WI38 (cell line): ENCODE results near the gene GSG1L2.

Experiments used
- H3K4me3 ChIP-seq: 2 replicates; pipeline ENCODE4 v1.5.1; 2011; ENCODE audit warnings: low read depth, mild to moderate bottlenecking, control low read depth, low read length
- CTCF ChIP-seq: IDR thresholded peaks from 2 replicates; pipeline ENCODE4 v1.5.1; 2012; ENCODE audit warnings: low read depth, mild to moderate bottlenecking, control low read depth, low read length

GSG1L2 gene

GRCh38 chr17:9765322-9765721 is 56.6 kb downstream of the GSG1L2 start:
- no peak for TF ChIP-seq CTCF
- H3K4me3 ChIP-seq = no peak overlapping the region

GRCh38 chr17:9763643-9764042 is 58.2 kb downstream of the GSG1L2 start:
- TF ChIP-seq CTCF = no peak
- no peak overlapping the region for H3K4me3 ChIP-seq

- no peak overlapping the region for H3K4me3 ChIP-seq
Measured at GRCh38 chr17:9760266-9760665, 61.6 kb downstream of the GSG1L2 start.

GRCh38 chr17:9755083-9755482 is 66.8 kb downstream of the GSG1L2 start:
- no peak for TF ChIP-seq CTCF

More at GRCh38 chr17:9760266-9760665, 61.6 kb downstream of the GSG1L2 start:
- TF ChIP-seq CTCF = no peak

More at GRCh38 chr17:9755083-9755482, 66.8 kb downstream of the GSG1L2 start:
- H3K4me3 ChIP-seq = no peak overlapping the region
